ENCODE data around the gene FAAP24. TPM values are rescaled to one million over a fixed set of nuclear protein-coding genes. Genes with fewer than 3 reads are reported as not detected.

The FAAP24 gene
- total and polyA plus RNA-seq, 2 of the 13 experiments (the other 11 are each of a cell fraction or from before 2014, with no cell fraction given) = 2.3 to 6.0 TPM

- TF ChIP-seq ZFYVE20 (CRISPR knock-in tag; IDR thresholded peaks at IDR 0.05; ENCODE audit: borderline replicate concordance, low read depth) = no peak
- TF ChIP-seq NFKBIZ (CRISPR knock-in tag; IDR thresholded peaks at IDR 0.05) = no peak
- TF ChIP-seq SALL1 (CRISPR knock-in tag; IDR thresholded peaks at IDR 0.05) = peak; percentile 65
- TF ChIP-seq NCOA1 (CRISPR knock-in tag; IDR thresholded peaks at IDR 0.05) = no peak
- TF ChIP-seq SAFB2 (CRISPR knock-in tag; IDR thresholded peaks at IDR 0.05; ENCODE audit: borderline replicate concordance, low read depth) = no peak
- TF ChIP-seq, protein P1, sequence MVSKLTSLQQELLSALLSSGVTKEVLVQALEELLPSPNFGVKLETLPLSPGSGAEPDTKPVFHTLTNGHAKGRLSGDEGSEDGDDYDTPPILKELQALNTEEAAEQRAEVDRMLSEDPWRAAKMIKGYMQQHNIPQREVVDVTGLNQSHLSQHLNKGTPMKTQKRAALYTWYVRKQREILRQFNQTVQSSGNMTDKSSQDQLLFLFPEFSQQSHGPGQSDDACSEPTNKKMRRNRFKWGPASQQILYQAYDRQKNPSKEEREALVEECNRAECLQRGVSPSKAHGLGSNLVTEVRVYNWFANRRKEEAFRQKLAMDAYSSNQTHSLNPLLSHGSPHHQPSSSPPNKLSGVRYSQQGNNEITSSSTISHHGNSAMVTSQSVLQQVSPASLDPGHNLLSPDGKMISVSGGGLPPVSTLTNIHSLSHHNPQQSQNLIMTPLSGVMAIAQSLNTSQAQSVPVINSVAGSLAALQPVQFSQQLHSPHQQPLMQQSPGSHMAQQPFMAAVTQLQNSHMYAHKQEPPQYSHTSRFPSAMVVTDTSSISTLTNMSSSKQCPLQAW (CRISPR knock-in tag; IDR thresholded peaks at IDR 0.05) = peak; percentile 80
- TF ChIP-seq KDM2A (CRISPR knock-in tag; IDR thresholded peaks at IDR 0.05; ENCODE audit: borderline replicate concordance, low read depth) = peak; percentile 73
- 0 out of 2 replicates have a peak, but pooled peaks have one; percentile 16 for TF ChIP-seq FOXJ3 (CRISPR knock-in tag; IDR thresholded peaks at IDR 0.05; ENCODE audit: borderline replicate concordance)
- no peak for TF ChIP-seq ZNF552 (CRISPR knock-in tag; IDR thresholded peaks at IDR 0.05; ENCODE audit: borderline replicate concordance)
- TF ChIP-seq GMEB1 (CRISPR knock-in tag; IDR thresholded peaks at IDR 0.05; ENCODE audit: borderline replicate concordance) = peak; percentile 74
- no peak for TF ChIP-seq SRSF9 (IDR thresholded peaks at IDR 0.05; ENCODE audit: borderline replicate concordance, insufficient read depth, low read depth, low read length, poor library complexity, severe bottlenecking)
- no peak for TF ChIP-seq NCOA5 (CRISPR knock-in tag; IDR thresholded peaks at IDR 0.05)
- TF ChIP-seq, protein P2, sequence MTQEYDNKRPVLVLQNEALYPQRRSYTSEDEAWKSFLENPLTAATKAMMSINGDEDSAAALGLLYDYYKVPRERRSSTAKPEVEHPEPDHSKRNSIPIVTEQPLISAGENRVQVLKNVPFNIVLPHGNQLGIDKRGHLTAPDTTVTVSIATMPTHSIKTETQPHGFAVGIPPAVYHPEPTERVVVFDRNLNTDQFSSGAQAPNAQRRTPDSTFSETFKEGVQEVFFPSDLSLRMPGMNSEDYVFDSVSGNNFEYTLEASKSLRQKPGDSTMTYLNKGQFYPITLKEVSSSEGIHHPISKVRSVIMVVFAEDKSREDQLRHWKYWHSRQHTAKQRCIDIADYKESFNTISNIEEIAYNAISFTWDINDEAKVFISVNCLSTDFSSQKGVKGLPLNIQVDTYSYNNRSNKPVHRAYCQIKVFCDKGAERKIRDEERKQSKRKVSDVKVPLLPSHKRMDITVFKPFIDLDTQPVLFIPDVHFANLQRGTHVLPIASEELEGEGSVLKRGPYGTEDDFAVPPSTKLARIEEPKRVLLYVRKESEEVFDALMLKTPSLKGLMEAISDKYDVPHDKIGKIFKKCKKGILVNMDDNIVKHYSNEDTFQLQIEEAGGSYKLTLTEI (CRISPR knock-in tag; conservative IDR thresholded peaks at IDR 0.05) = 0 out of 2 replicates have a peak, but pooled peaks have one; percentile 76
- no peak for TF ChIP-seq AGO2 (optimal IDR thresholded peaks at IDR 0.05; ENCODE audit: low read depth, low read length)
- peak; percentile 92; the same call in 1 of the 2 replicates for TF ChIP-seq TARDBP (CRISPR knock-in tag; IDR thresholded peaks at IDR 0.05)
- 0 out of 2 replicates have a peak, but pooled peaks have one; percentile 33 for TF ChIP-seq KLF9 (CRISPR knock-in tag; IDR thresholded peaks at IDR 0.05; ENCODE audit: low read depth)
- peak; percentile 75 for TF ChIP-seq MYC (CRISPR knock-in tag; IDR thresholded peaks at IDR 0.05; ENCODE audit: borderline replicate concordance)
- peak; percentile 76; the same call in 1 of the 2 replicates for TF ChIP-seq ZNF816 (CRISPR knock-in tag; IDR thresholded peaks at IDR 0.05; ENCODE audit: borderline replicate concordance)
- TF ChIP-seq, protein P3, sequence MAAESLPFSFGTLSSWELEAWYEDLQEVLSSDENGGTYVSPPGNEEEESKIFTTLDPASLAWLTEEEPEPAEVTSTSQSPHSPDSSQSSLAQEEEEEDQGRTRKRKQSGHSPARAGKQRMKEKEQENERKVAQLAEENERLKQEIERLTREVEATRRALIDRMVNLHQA (CRISPR knock-in tag; IDR thresholded peaks at IDR 0.05) = no peak
- TF ChIP-seq REPIN1 (CRISPR knock-in tag; IDR thresholded peaks at IDR 0.05; ENCODE audit: borderline replicate concordance, low read depth) = peak; percentile 96
- TF ChIP-seq SNRNP70 (IDR thresholded peaks at IDR 0.05; ENCODE audit: low read depth, low read length) = no peak
- TF ChIP-seq ZNF337 (CRISPR knock-in tag; IDR thresholded peaks at IDR 0.05; ENCODE audit: borderline replicate concordance, low read depth) = peak; percentile 61; the same call in 1 of the 2 replicates
- no peak for TF ChIP-seq TBP (CRISPR knock-in tag; IDR thresholded peaks at IDR 0.05)
- TF ChIP-seq SPEN (CRISPR knock-in tag; IDR thresholded peaks at IDR 0.05; ENCODE audit: low read depth) = peak; percentile 51
Observed at GRCh38 chr19:32971715-32972540, at the start of gene FAAP24, which contains the start of gene CEP89 (continued).

All from HepG2 (cell line).